Measurements from ENCODE around the gene ABCB9.

DNA sequence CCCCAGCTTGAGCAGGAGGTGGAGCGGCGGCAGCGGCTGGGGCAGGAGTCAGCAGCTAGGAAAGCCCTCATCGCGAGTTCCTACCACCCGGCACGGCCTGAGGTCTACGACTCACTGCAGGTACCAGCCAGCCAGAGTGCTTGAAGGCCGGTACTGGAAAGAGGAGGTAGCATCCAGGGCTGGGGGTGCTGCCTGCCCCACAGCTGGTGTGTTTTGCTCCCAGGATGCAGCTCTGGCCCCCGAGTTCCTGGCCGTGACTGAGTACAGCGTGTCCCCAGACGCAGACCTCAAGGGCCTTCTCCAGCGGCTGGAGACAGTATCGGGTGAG is 10.3 kb upstream of the ABCB9 start:
- TF ChIP-seq, protein P1, sequence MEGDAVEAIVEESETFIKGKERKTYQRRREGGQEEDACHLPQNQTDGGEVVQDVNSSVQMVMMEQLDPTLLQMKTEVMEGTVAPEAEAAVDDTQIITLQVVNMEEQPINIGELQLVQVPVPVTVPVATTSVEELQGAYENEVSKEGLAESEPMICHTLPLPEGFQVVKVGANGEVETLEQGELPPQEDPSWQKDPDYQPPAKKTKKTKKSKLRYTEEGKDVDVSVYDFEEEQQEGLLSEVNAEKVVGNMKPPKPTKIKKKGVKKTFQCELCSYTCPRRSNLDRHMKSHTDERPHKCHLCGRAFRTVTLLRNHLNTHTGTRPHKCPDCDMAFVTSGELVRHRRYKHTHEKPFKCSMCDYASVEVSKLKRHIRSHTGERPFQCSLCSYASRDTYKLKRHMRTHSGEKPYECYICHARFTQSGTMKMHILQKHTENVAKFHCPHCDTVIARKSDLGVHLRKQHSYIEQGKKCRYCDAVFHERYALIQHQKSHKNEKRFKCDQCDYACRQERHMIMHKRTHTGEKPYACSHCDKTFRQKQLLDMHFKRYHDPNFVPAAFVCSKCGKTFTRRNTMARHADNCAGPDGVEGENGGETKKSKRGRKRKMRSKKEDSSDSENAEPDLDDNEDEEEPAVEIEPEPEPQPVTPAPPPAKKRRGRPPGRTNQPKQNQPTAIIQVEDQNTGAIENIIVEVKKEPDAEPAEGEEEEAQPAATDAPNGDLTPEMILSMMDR (conservative IDR thresholded peaks at IDR 0.05; ENCODE audit: low read depth, low read length): no peak
- TF ChIP-seq EZH2 (IDR thresholded peaks at IDR 0.05; ENCODE audit: low read length, unreplicated experiment): no peak
